Neural progenitor cell (in vitro differentiated cells): Measurements from ENCODE around the gene PPP1R14B.

ENCODE experiments used
- CTCF ChIP-seq: fragments of 200-600 bp; sonication (generic); IDR thresholded peaks from 2 replicates; pipeline ENCODE4 v1.5.1; 2017; ENCODE audit warnings: antibody characterized with exemption, mild to moderate bottlenecking
- EZH2 ChIP-seq: fragments of 200-600 bp; sonication (generic); IDR thresholded peaks from 2 replicates; pipeline ENCODE4 v1.6.1; 2017; ENCODE audit warnings: antibody characterized with exemption, mild to moderate bottlenecking, moderate library complexity

DNA sequence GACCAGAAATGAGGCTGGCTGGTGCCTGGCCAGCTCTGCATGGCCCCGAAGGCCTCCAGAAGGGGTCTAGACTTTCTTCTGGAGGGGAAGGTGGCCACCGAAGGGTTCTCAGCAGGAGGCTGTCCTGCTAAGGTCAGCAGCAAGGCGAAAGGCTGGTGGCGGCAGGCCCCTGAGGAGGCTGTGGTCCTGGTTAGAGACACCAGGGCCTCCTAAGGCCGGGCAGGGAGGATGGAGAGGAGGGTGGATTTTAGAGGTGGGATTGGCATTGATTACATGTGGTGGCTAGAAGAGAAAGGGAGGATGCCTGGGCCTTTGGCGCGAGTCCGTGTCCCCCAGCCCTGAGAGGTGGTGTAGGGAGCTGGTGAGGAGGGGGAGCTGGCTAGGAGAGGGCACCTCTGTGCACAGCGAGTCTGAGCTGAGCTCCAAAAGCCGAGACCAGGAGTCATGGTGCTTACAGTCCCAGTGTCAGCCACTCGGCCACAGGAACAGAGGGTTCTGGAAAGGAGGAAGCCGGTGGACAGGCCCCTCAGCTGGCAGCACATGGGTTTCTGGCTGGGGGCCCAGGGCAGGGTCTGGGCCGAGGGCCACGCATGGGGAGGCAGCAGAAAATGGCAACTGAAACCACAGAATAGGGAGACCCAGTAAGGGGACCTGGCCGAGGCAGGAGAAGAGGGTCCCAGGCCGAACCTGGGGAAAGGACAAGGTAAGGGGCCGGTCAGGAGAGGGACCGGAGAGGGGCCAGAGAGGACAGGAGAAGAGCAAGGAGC lies 37.8 kb downstream of the PPP1R14B start:
- no peak for TF ChIP-seq CTCF
- no peak for TF ChIP-seq EZH2
